ENCODE data around the gene MAGT1.

GRCh38 chrX:77935886-77936285 lies 40.7 kb upstream of the MAGT1 start:
- no peak for TF ChIP-seq EZH2 (IDR thresholded peaks at IDR 0.05)
- TF ChIP-seq, protein P1, sequence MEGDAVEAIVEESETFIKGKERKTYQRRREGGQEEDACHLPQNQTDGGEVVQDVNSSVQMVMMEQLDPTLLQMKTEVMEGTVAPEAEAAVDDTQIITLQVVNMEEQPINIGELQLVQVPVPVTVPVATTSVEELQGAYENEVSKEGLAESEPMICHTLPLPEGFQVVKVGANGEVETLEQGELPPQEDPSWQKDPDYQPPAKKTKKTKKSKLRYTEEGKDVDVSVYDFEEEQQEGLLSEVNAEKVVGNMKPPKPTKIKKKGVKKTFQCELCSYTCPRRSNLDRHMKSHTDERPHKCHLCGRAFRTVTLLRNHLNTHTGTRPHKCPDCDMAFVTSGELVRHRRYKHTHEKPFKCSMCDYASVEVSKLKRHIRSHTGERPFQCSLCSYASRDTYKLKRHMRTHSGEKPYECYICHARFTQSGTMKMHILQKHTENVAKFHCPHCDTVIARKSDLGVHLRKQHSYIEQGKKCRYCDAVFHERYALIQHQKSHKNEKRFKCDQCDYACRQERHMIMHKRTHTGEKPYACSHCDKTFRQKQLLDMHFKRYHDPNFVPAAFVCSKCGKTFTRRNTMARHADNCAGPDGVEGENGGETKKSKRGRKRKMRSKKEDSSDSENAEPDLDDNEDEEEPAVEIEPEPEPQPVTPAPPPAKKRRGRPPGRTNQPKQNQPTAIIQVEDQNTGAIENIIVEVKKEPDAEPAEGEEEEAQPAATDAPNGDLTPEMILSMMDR (IDR thresholded peaks at IDR 0.05): no peak
- TF ChIP-seq EZH2phosphoT487 (IDR thresholded peaks at IDR 0.05): no peak
